BJ (cell line): ENCODE measurements around the gene LMCD1. TPM values are rescaled to one million over a fixed set of nuclear protein-coding genes. Genes with fewer than 3 reads are reported as not detected.

ENCODE experiments used
- CTCF ChIA-PET: fragments of 350-600 bp; formaldehyde crosslinking; extraction: SDS; loops from one replicate; lab custom pipeline; 2021; ENCODE audit warnings: antibody characterized with exemption, inconsistent platforms; lab: Yijun Ruan, JAX
- POLR2A ChIA-PET: fragments of 300-600 bp; sonication (Branson Sonifier 250); formaldehyde crosslinking; extraction: SDS; loops from one replicate; lab custom pipeline; 2021; ENCODE audit warnings: antibody characterized with exemption; lab: Charles Lee
- DNase-seq: peaks from one replicate; pipeline ENCODE4 v3.0.0-alpha.2; 2011; ENCODE audit warnings: low read depth
- H3K27me3 ChIP-seq: 2 replicates; pipeline ENCODE4 v1.6.0; 2011; ENCODE audit warnings: low read length; ENCODE audit not compliant: control insufficient read depth, insufficient read depth
- H3K36me3 ChIP-seq: 2 replicates; pipeline ENCODE4 v1.5.1; 2011; ENCODE audit warnings: low read length; ENCODE audit not compliant: control insufficient read depth, insufficient read depth
- H3K4me3 ChIP-seq: 2 replicates; pipeline ENCODE4 v1.5.1; 2011; ENCODE audit warnings: low read depth, mild to moderate bottlenecking, control low read depth, low read length
- polyA plus RNA-seq: library from polyadenylated mRNA; depleted of rRNA; stranded (reverse); fragments of >200 nt; gene quantifications from 2 replicates; pipeline ENCODE4 v1.2.3, GENCODE V29; 2011
- TF ChIP-seq, protein P1 (sequence below): IDR thresholded peaks from 2 replicates; pipeline ENCODE4 v1.5.1; 2011; ENCODE audit warnings: low read depth, mild to moderate bottlenecking, control low read depth, inconsistent platforms, low read length, moderate library complexity; ENCODE audit not compliant: insufficient read depth

The LMCD1 gene
- polyA plus RNA-seq, 1 experiment: 168 TPM

DNA sequence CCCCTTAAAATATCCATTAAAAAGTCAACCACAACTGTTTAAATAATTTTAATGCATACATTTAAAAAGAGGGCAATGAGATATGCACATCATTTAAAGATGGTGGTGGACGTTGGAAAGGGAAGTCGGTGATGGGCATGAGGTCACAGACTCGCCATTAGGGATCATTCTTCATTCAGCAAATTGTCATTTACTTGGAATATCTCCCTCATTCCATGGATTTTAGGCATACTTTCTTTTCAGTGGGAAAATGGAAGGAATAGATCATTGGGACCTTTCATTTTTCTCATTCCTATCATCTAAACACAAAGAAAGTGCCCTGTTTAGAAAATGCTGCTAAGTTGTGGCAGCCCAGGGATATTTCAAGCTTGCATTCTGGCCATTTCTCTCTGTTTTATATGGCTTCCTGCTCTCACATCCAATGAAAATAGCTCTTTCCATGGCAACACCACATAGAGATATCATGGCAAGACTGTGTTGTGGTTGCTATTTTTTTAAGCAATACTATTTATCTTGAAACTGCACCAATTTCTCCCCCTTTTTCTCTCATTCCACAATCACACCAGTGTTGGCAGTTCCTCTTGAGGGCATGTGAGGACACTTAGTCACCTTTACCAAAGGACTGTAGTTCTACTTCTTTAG lies 40.7 kb upstream of the LMCD1 start:
- POLR2A ChIA-PET: interaction anchor here (0.6 to 1.1 kb wide), 3 partner anchors 41 to 390 kb away, joined by 3 to 8 read pairs (median 3); partner anchors contain the start of gene LMCD1
- H3K36me3 ChIP-seq: no peaks in the 10 kb centered on the region
- TF ChIP-seq, protein P1, sequence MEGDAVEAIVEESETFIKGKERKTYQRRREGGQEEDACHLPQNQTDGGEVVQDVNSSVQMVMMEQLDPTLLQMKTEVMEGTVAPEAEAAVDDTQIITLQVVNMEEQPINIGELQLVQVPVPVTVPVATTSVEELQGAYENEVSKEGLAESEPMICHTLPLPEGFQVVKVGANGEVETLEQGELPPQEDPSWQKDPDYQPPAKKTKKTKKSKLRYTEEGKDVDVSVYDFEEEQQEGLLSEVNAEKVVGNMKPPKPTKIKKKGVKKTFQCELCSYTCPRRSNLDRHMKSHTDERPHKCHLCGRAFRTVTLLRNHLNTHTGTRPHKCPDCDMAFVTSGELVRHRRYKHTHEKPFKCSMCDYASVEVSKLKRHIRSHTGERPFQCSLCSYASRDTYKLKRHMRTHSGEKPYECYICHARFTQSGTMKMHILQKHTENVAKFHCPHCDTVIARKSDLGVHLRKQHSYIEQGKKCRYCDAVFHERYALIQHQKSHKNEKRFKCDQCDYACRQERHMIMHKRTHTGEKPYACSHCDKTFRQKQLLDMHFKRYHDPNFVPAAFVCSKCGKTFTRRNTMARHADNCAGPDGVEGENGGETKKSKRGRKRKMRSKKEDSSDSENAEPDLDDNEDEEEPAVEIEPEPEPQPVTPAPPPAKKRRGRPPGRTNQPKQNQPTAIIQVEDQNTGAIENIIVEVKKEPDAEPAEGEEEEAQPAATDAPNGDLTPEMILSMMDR: no peak
- no peak overlapping the region for H3K4me3 ChIP-seq
- peak; percentile 96 for DNase-seq
- CTCF ChIA-PET: interaction anchor here (0.9 to 1.0 kb wide), 2 partner anchors 8 to 19 kb away, joined by 3 to 4 read pairs; no protein-coding TSS in a partner anchor
- H3K27me3 ChIP-seq: no peaks in the 10 kb centered on the region

DNA sequence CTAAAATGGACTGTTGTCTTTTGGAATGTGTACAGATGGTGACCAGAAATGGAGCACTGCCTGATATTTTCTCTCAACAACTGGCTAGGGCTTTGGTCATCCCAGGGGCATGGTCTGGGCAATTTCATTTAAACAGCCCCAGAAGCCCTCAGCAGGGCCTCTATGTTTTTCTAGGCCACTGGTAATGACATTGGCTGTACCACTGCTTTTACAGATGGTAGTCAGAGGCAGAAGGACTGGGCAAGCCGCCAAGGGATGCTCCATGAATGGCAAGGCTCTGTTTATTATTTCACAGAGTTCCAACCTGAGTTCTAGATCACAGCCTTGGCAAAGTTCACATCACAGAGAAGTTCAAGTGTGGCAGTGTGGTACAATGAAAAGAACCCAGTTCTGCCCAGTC lies 37.0 kb upstream of the LMCD1 start:
- ChIA-PET CTCF (no interaction called here), POLR2A (no interaction called here)
- DNase-seq: no peak
- H3K4me3 ChIP-seq: no peak overlapping the region
- TF ChIP-seq, protein P1: no peak
- no peaks in the 10 kb centered on the region for H3K36me3 ChIP-seq
- H3K27me3 ChIP-seq: no peaks in the 10 kb centered on the region

DNA sequence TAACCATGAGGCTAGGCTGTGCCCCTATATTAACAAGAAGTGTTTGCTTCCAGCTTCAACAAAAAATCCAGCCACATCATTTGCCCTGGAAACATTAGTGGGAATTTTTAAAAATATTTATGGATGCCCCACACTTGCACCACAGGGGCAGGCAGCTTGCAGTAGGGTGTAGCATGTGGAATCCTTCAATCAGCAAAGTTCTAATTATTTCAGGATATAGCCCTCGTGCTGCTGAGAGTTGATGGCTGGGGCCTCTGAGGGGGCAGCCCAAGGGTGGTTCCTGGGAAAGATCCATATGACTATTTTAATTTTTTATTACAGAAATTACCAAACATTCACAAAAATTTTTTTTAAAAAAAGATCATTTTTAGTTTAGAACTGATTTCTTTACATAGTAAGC lies 35.1 kb upstream of the LMCD1 start:
- Histone ChIP-seq H3K4me3 (no peak overlapping the region), H3K27me3 (no peaks in the 10 kb centered on the region), H3K36me3 (no peaks in the 10 kb centered on the region)
- ChIA-PET POLR2A (no interaction called here), CTCF (no interaction called here)
- TF ChIP-seq, protein P1: no peak
- no peak for DNase-seq

DNA sequence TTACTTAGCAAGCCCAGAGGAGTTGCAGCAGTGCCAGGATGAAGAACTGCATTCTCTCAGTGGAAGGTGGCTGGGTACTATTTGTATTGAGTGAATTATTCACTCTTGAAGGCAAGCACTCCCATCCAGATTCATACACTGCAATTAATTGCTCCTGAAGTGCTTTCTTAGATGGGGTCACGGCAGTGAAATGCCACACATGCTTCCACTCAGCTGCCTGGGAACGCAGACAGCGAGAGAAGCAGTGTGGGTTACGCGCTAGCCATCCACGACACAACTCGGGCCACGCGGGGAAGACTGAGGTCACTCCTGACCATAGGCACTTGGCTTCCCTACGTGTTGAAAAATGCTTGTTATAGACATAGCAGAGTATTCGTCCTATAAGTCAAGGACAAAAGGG lies 30.8 kb upstream of the LMCD1 start:
- no peak for DNase-seq
- no peak overlapping the region for H3K4me3 ChIP-seq
- H3K36me3 ChIP-seq: no peaks in the 10 kb centered on the region
- POLR2A ChIA-PET: no interaction called here
- CTCF ChIA-PET: no interaction called here
- no peaks in the 10 kb centered on the region for H3K27me3 ChIP-seq
- TF ChIP-seq, protein P1: no peak

DNA sequence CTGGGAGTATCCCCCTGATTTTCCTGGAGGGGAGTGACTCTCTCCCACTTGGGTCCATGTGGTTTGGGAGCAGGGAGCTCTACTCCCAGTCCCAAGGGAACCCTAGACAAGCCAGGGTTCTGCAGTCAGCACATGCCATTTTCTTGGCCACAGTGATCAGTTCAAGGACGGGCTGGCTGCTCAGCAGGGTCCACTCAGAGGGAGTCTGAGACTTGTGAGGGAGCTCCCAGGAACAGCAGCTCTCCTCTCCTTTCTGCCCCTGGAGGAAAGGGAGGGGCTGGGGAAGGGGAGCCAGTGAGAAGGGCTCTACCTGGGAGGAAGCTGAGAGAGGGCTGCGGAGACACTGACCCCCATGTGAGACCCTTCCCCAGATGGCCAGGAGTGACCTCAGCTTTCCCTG lies 29.1 kb upstream of the LMCD1 start:
- no peaks in the 10 kb centered on the region for H3K27me3 ChIP-seq
- no peaks in the 10 kb centered on the region for H3K36me3 ChIP-seq
- ChIA-PET POLR2A (no interaction called here), CTCF (interaction anchor here (1.6 kb wide), 1 partner anchor 15 kb away, joined by 4 read pairs; no protein-coding TSS in a partner anchor)
- no peak for DNase-seq
- TF ChIP-seq, protein P1: no peak
- no peak overlapping the region for H3K4me3 ChIP-seq
